Ectodermal cell (in vitro differentiated cells): ENCODE results near the gene TEKT4. TPM values are rescaled to one million over a fixed set of nuclear protein-coding genes. Genes with fewer than 3 reads are reported as not detected.
"Not testable (repeated sequence)": the region's sequence is repeated elsewhere in the genome, so short reads cannot be mapped to it uniquely, and the experiment has no call there.

Experiments
- H3K27ac ChIP-seq: 2 replicates; pipeline ENCODE4 v1.7.0; 2013; ENCODE audit warnings: mild to moderate bottlenecking, low read depth, low read length; ENCODE audit not compliant: insufficient read depth, poor library complexity, severe bottlenecking
- H3K27me3 ChIP-seq: 2 replicates; pipeline ENCODE4 v1.7.0; 2013; ENCODE audit warnings: mild to moderate bottlenecking, low read length; ENCODE audit not compliant: insufficient read depth, control insufficient read depth, poor library complexity, severe bottlenecking
- H3K36me3 ChIP-seq: one replicate; pipeline ENCODE4 v1.7.0; 2013; ENCODE audit warnings: low read length; ENCODE audit not compliant: control insufficient read depth, insufficient read depth
- H3K4me1 ChIP-seq: one replicate; pipeline ENCODE4 v1.7.0; 2013; ENCODE audit warnings: low read length; ENCODE audit not compliant: control insufficient read depth, insufficient read depth
- H3K4me3 ChIP-seq: 2 replicates; pipeline ENCODE4 v1.7.0; 2013; ENCODE audit warnings: low read depth, low read length, control low read depth; ENCODE audit not compliant: insufficient read depth
- H3K9me3 ChIP-seq: 2 replicates; pipeline ENCODE4 v1.7.0; 2013; ENCODE audit warnings: mild to moderate bottlenecking, low read length, moderate library complexity; ENCODE audit not compliant: control insufficient read depth
- WGBS, 2 experiments: methylation state at CpG; one replicate each; pipeline ENCODE4 v1.1.7; 2013; ENCODE audit warnings: missing lambda C conversion rate in 2 of 2; 5-methylcytosine and 5-hydroxymethylcytosine counted together
- polyA plus RNA-seq, 4 experiments: library from polyadenylated mRNA; stranded (reverse); fragments of 50-300 nt; gene quantifications; one replicate each; pipeline ENCODE4 v1.2.3, GENCODE V29; 2013

Gene TEKT4, protein sequence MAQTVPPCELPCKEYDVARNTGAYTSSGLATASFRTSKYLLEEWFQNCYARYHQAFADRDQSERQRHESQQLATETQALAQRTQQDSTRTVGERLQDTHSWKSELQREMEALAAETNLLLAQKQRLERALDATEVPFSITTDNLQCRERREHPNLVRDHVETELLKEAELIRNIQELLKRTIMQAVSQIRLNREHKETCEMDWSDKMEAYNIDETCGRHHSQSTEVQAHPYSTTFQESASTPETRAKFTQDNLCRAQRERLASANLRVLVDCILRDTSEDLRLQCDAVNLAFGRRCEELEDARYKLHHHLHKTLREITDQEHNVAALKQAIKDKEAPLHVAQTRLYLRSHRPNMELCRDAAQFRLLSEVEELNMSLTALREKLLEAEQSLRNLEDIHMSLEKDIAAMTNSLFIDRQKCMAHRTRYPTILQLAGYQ
- polyA plus RNA-seq (2013, experiment 1 of 4), result not detected
- not detected for polyA plus RNA-seq (2013, experiment 2 of 4)
- polyA plus RNA-seq (2013, experiment 3 of 4), result not detected
- polyA plus RNA-seq (2013, experiment 4 of 4), result not detected

DNA sequence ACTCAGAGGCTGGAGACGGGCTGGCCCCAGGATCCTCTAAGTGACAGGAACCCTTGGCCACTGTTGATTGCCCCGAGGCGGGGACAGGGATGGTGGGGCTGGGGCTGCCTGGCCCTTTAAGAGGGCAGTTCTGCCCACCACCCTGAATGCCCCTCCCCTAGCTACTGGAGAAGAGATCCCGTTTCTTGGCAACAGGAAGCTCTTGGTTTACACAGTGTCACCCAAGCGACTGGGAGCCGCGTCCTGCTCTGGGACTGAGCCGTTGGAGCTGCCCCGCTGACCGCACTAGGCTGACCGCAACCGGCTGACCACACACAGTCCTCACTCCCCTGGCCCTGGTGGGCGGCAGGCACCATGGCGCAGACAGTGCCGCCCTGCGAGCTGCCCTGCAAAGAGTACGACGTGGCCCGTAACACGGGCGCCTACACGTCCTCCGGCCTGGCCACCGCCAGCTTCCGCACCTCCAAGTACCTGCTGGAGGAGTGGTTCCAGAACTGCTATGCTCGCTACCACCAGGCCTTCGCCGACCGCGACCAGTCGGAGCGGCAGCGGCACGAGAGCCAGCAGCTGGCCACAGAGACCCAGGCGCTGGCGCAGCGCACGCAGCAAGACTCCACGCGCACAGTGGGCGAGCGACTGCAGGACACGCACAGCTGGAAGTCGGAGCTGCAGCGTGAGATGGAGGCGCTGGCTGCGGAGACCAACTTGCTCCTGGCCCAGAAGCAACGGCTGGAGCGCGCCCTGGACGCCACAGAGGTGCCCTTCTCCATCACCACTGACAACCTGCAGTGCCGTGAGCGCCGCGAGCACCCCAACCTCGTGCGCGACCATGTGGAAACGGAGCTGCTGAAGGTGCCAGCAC, at the start of gene TEKT4:
TSS of gene TEKT4 (plus strand) at position 205 of the 862 bp plus-strand sequence. CDS start at position 355, 150 bp downstream.
- no peak within 1 kb of the TSS for H3K27ac ChIP-seq
- WGBS, 2 experiments, result 47 to 51% methylated on average over 59 of the region's 59 CpGs
- peak within 1 kb of the TSS; percentile 18 for H3K4me3 ChIP-seq
- H3K27me3 ChIP-seq, result peaks cover 32% of the 10 kb centered on the region
- H3K36me3 ChIP-seq, result no peaks in the 10 kb centered on the region
- no peaks in the 10 kb centered on the region for H3K4me1 ChIP-seq
- H3K9me3 ChIP-seq, result no peaks in the 10 kb centered on the region

DNA sequence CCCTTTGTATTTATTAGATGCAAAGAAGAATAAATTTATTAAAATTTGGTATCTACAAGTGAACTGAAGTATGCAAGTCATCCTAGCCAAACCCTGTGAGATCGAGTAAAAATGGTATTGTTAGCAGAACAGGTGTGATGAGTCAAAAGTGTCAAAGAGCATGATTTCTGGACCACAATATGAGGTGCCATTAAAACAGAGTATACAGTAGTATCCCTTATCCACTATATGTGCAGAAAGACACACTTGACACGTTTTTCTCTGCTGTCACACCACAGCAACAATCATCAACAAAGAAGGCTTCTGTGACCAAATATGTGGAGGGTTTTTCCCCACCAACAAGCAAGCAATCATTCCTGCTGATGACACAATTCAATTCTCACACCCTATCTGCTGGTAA, 32.0 kb upstream of the TEKT4 start:
- H3K9me3 ChIP-seq, H3K27me3 ChIP-seq, H3K4me1 ChIP-seq, H3K4me3 ChIP-seq, H3K27ac ChIP-seq, H3K36me3 ChIP-seq: not testable (repeated sequence)
- 36 to 46% methylated on average over 2 of the region's 2 CpGs for whole genome bisulfite sequencing, 2 experiments

DNA sequence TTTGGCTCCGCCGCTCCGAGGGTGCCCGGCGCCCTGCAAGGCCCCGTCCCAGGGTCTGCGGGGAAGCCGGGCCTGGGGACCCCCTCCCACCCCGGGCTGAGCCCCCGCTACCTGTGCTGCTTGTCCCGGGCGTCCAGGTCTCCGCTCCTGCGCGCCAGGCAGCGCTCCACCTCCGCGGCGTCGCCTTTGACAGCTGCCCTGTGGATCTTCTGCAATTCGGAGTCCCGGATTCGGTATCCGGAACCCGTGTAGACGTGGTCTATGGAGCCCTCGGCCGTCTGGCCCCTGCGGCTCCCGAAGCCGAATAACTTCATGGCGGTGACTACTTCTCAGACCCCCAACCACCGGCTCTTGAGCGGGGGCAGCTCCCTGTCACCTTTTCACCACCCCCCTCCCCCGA, 14.4 kb upstream of the TEKT4 start:
- 35 to 41% methylated on average over 35 of the region's 35 CpGs for WGBS, 2 experiments
- H3K4me3 ChIP-seq, H3K36me3 ChIP-seq: not testable (repeated sequence)

DNA sequence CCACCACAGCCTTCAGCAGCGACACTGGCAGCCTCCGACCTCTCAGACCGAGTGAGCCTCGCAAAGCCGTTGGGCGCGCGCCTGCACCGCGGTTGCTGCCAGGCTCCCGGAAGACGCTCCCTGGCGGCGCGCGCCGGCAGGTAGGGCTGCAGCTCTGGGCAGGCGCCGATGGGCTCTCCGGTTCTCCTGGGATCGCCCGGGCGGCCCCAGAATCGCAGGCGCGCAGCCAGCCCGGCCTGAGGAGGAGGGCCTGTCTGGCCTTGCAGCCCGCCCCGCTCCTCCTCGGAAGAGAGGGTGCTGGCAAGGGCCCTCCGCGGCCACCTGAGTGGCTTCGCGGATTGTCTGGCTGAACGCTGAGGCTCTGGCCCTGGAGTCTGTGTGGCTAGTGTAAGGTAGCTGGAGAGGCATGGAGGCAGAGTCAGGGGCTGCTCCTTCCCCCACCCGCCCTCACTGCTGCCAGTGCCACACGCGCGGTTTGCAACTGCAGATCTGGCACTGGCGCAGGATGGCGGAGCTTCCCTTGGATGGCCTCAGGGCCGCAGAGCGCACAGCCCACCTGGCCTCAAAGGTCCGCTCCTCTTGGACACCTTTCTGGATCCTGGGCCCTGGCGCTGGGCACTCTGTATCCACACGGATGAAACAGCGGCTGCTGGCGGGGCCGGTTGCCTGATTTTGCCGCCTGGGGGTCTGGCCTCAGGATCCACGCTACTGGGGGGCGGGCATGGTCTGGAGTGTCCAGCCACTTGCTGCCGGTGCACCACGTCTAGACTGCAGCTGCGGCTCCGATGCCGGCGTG, 13.7 kb upstream of the TEKT4 start:
- H3K27ac ChIP-seq, H3K9me3 ChIP-seq, H3K4me1 ChIP-seq, H3K4me3 ChIP-seq, H3K36me3 ChIP-seq: not testable (repeated sequence)
- WGBS, 2 experiments, result 52 to 54% methylated on average over 58 of the region's 58 CpGs
- peaks cover 52% of the 10 kb centered on the region for H3K27me3 ChIP-seq

More for the DNA sequence above, 14.4 kb upstream of the TEKT4 start:
- not testable (repeated sequence) for H3K9me3 ChIP-seq, H3K4me1 ChIP-seq, H3K27ac ChIP-seq
- H3K27me3 ChIP-seq, result peaks cover 44% of the 10 kb centered on the region

DNA sequence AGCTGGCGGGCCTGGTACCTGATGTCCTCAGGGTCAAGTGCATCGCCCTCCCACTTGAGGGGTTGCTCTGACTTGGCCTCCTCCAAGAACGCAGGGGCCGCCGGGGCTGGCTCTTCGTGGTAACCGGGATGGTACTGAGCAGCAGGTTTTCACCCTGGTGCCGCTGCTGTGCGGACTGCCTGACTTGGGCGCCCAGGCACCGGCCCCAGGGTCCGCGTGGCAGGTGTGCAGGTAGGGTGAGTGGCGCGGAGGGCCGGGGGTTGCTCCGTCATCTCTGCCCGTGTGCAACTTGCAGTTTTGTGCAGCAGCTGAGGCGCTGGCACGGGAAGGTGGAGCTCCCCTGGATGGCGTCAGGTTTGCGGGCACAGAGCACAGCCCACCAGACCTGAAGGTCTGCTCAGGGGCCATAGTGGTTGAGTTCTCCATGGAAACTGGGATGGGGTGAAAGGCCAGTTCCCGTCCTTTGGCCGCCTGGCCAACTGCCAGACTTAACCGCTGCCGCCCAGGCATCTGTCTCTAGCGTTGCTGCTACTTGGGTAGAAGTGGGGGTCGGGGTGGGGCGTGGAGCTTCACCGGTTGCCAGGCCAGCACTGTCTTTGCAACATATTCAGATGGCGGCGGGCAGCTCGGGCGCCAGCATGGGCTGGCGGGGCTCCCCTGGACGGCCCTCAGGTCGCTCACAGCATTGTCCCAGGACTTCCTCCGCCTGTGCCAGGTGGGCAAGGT, 12.9 kb upstream of the TEKT4 start:
- H3K4me3 ChIP-seq, H3K27ac ChIP-seq, H3K9me3 ChIP-seq, H3K36me3 ChIP-seq, H3K4me1 ChIP-seq: not testable (repeated sequence)
- WGBS, 2 experiments, result 88 to 90% methylated on average over 38 of the region's 38 CpGs
- peaks cover 59% of the 10 kb centered on the region for H3K27me3 ChIP-seq

DNA sequence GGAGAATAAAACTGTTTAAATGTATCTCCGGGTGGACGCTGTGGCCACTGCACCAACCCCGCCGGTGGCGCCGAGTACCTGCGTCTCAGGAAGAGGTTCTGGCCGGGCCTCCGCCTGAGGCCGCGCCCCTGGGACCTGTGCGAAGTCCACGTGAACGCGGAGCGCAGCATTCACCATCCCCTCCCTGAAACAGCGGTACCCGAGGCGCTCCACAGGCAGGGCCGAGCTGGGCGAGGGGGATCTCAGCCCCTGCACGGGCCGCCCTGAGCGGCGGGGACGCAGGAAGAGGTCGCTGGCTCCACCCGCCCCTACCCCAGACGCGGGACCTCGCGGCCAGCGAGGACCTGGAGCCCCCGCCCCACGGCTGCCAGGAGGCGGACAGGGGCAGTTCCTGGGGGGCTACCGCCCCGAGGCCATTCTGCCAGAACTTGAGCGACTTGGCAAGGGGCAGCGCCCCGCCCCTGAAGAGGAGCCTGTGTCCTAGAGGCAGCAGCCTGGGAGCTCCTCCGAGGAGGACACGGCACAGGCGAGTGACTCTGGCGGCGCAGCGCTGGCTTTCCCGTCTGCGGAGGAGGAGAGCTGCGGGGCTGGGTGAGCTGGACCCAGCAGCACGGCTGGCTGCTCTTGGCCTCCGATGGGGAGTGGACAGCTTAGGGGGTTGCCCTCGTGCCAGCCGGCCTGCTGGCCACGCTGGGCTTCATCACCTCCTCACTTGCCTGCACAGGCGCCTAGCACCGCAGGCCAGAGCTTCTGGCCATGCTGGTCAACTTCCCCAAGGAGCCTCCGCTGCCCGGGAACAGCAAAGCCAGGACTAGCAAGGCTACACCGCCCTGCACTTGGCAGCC, 9.7 kb upstream of the TEKT4 start:
- WGBS, 2 experiments, result 34 to 38% methylated on average over 60 of the region's 60 CpGs
- Histone ChIP-seq H3K27ac (no peak overlapping the region), H3K36me3 (no peaks in the 10 kb centered on the region), H3K4me3 (peak overlapping the region; percentile 24), H3K9me3 (no peaks in the 10 kb centered on the region), H3K4me1 (no peaks in the 10 kb centered on the region), H3K27me3 (peaks cover 60% of the 10 kb centered on the region)

DNA sequence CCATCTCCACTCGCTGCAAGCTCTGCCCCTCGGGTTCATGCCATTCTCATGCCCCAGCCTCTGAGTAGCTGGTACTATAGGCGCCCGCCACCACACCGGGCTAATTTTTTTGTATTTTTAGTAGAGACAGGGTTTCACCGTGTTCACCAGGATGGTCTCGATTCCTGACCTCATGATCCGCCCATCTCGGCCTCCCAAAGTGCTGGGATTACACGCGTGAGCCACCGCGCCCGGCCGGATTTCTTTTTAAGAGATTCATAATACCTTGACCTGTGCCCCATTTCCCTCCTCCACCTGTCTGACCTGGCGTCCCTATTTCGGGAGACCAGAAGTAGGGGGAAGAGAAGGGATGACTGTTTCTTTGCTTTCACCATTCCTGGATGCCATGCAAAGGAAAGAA, 8.3 kb upstream of the TEKT4 start:
- not testable (repeated sequence) for H3K9me3 ChIP-seq, H3K27ac ChIP-seq, H3K4me1 ChIP-seq, H3K36me3 ChIP-seq, H3K4me3 ChIP-seq
- WGBS, 2 experiments, result 85 to 87% methylated on average over 17 of the region's 17 CpGs
- peaks cover 46% of the 10 kb centered on the region for H3K27me3 ChIP-seq

DNA sequence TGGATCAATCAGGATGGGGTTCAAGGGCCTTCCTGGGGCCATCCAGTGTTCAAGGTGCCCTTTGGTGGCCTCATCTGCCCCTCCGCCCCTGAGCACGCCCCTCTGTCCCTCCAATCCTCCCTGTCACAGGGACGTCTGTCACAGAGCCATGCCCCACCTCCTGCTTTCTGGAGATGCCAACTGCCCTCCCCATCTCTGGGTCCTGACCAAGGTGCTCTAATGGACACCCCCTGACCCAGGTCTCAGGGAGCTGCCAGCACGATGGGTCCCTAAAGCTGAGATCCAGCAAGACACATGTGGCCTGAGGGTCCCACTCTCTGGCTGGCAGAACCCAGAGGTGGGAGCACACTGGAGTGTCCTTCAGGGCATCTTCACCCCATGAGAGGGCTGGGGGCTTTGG, 2.1 kb upstream of the TEKT4 start:
- Histone ChIP-seq H3K36me3 (no peaks in the 10 kb centered on the region), H3K4me3 (no peak overlapping the region), H3K9me3 (no peaks in the 10 kb centered on the region), H3K27me3 (peaks cover 39% of the 10 kb centered on the region), H3K27ac (no peak overlapping the region), H3K4me1 (no peaks in the 10 kb centered on the region)
- WGBS, 2 experiments, result 79 to 87% methylated on average over 4 of the region's 4 CpGs
